Neural crest cell (in vitro differentiated cells): Measurements from ENCODE around the gene DNASE1. TPM values are rescaled to one million over a fixed set of nuclear protein-coding genes. Genes with fewer than 3 reads are reported as not detected.
"Not testable (repeated sequence)": the region's sequence is repeated elsewhere in the genome, so short reads cannot be mapped to it uniquely, and the experiment has no call there.

Source experiments
- DNase-seq: peaks from one replicate; pipeline ENCODE4 v3.0.0; 2021; ENCODE audit warnings: low read depth, mixed read lengths, low spot score
- H3K27ac Mint-ChIP-seq: one replicate; pipeline ENCODE4 v1.8.0; 2021; ENCODE audit warnings: mild to moderate bottlenecking, mixed read lengths; ENCODE audit not compliant: unreplicated experiment
- H3K27me3 Mint-ChIP-seq: 2 replicates; pipeline ENCODE4 v1.8.0; 2021; ENCODE audit warnings: low read depth, mild to moderate bottlenecking, mixed read lengths
- H3K36me3 Mint-ChIP-seq: 2 replicates; pipeline ENCODE4 v1.8.0; 2021; ENCODE audit warnings: low read depth, mild to moderate bottlenecking, mixed read lengths
- H3K4me1 Mint-ChIP-seq: 2 replicates; pipeline ENCODE4 v1.8.0; 2021; ENCODE audit warnings: mixed read lengths
- H3K4me3 Mint-ChIP-seq: one replicate; pipeline ENCODE4 v1.8.0; 2021; ENCODE audit warnings: mild to moderate bottlenecking, mixed read lengths
- H3K9me3 Mint-ChIP-seq: 2 replicates; pipeline ENCODE4 v1.8.0; 2021; ENCODE audit warnings: mixed read lengths
- CTCF ChIP-seq: fragments of 200-600 bp; sonication (generic); conservative IDR thresholded peaks from 2 replicates; pipeline ENCODE4 v1.5.0; 2021; ENCODE audit warnings: antibody characterized with exemption, mild to moderate bottlenecking
- long read RNA-seq: library from polyadenylated mRNA; unstranded; transcript quantifications from one replicate; pipeline ENCODE4 v2.0.0, GENCODE V29; 2020
- total RNA-seq: library from RNA; stranded (reverse); gene quantifications from 2 replicates; pipeline ENCODE4 v1.2.1, GENCODE V29; 2021

The DNASE1 gene, protein sequence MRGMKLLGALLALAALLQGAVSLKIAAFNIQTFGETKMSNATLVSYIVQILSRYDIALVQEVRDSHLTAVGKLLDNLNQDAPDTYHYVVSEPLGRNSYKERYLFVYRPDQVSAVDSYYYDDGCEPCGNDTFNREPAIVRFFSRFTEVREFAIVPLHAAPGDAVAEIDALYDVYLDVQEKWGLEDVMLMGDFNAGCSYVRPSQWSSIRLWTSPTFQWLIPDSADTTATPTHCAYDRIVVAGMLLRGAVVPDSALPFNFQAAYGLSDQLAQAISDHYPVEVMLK
- total RNA-seq, result 23.6 and 26.0 TPM in 2 replicates
- long read RNA-seq, partial matches to known transcripts, result 4 of 18 reads
- long read RNA-seq, other reads (novel, unspliced or antisense), result 14 of 18 reads

DNA sequence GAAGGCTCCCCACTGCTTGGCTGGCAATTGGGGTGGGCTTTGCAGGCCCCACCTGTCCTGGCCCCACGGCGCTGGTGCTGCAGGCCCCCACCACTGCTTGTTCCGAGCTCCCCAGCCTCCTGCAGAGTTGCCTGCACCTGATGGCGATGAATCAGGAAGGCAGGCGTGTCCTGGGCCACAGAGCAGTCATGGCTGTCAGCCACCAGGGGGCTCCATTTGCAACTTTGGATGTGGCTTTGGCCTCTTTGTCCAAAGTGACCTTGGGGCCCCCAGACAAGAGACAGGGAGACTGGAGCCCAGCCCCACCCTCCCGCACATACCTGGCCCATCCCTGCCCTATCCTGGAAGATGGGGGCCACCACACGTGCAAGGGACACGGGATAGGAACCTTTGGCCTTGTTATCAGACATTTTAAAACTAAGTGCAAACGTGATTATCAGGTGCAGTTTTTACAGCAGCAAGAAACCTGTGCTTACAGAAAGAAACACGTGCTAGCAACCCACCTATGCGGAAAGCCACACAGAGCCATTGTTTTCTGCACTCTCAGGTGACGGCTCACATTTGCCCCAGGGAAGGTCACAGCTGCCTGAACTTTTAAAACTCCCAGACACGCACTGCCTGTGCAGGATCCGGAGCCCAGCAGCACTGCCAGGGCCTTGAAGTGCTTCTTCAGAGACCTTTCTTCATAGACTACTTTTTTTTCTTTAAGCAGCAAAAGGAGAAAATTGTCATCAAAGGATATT lies at the start of gene DNASE1:
Gene DNASE1 (plus strand): TSS at position 443 of the 743 bp plus-strand sequence. CDS start 683 bp downstream, outside the sequence.
- Mint-ChIP-seq H3K36me3 (peaks cover 5% of the 10 kb centered on the region), H3K4me1 (peaks cover 9% of the 10 kb centered on the region), H3K4me3 (peak within 1 kb of the TSS; percentile 19), H3K27me3 (no peaks in the 10 kb centered on the region), H3K9me3 (no peaks in the 10 kb centered on the region), H3K27ac (no peak within 1 kb of the TSS)
- peak; percentile 64 for DNase-seq
- TF ChIP-seq CTCF, result peak; percentile 79

GRCh38 chr16:3606441-3606840 lies 48.0 kb upstream of the DNASE1 start:
- Mint-ChIP-seq H3K4me1 (peaks cover 12% of the 10 kb centered on the region), H3K9me3 (no peaks in the 10 kb centered on the region), H3K27me3 (no peaks in the 10 kb centered on the region), H3K27ac (no peak overlapping the region), H3K4me3 (peak overlapping the region; percentile 20), H3K36me3 (peaks cover 22% of the 10 kb centered on the region)
- no peak for TF ChIP-seq CTCF
- DNase-seq, result no peak

DNA sequence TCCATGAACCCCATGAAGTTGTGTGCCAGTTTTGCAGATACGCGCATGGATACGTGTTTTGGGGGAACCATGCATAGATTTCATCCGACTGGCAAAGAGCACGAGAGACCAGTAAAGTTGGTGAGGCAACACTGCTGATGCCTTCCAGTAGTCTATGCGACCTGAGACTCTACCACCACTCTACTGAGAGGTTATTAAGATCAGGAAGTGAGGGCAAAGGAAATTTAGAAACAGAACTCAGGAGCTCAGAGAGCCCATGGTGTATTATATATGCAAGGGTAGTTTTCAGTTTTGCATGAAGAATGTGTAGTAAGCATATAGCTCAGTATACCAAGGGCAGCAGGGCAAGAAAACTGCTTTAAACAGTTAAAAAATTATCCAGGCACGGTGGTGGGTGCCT lies 47.3 kb upstream of the DNASE1 start:
- TF ChIP-seq CTCF, result no peak
- H3K36me3 Mint-ChIP-seq, result peaks cover 15% of the 10 kb centered on the region
- H3K9me3 Mint-ChIP-seq, result no peaks in the 10 kb centered on the region
- no peak for DNase-seq
- no peaks in the 10 kb centered on the region for H3K27me3 Mint-ChIP-seq
- H3K4me3 Mint-ChIP-seq, result peak overlapping the region; percentile 49
- H3K4me1 Mint-ChIP-seq, result peaks cover 19% of the 10 kb centered on the region
- peak overlapping the region; percentile 71 for H3K27ac Mint-ChIP-seq

DNA sequence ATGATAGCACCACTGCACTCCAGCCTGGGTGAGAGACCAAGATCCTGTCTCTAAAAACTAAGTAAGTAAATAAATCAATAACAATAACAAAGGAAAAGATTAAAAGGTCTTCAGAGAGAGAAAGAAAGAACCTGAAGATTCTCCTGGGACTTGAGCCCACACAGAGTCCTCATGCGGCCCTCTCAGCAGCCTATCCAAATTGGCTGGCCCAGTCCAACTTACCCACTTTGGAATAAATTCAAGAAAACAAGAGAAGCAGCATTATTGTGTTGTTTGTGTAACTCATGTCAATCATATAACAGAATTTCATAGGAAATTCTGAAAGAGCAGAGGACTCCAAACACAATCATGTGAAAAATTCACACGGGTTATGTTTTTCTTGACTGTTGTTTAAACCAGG lies 46.9 kb upstream of the DNASE1 start:
- no peaks in the 10 kb centered on the region for H3K9me3 Mint-ChIP-seq
- H3K36me3 Mint-ChIP-seq, result peaks cover 12% of the 10 kb centered on the region
- TF ChIP-seq CTCF, result no peak
- no peaks in the 10 kb centered on the region for H3K27me3 Mint-ChIP-seq
- H3K4me1 Mint-ChIP-seq, result peaks cover 21% of the 10 kb centered on the region
- H3K4me3 Mint-ChIP-seq, result peak overlapping the region; percentile 49
- no peak for DNase-seq
- H3K27ac Mint-ChIP-seq, result peak overlapping the region; percentile 71

- Mint-ChIP-seq H3K27ac (no peak overlapping the region), H3K4me3 (no peak overlapping the region), H3K9me3 (no peaks in the 10 kb centered on the region), H3K27me3 (no peaks in the 10 kb centered on the region), H3K4me1 (peaks cover 25% of the 10 kb centered on the region), H3K36me3 (peaks cover 11% of the 10 kb centered on the region)
- TF ChIP-seq CTCF, result no peak
- DNase-seq, result no peak
Observed at GRCh38 chr16:3608069-3608468, 46.4 kb upstream of the DNASE1 start.

GRCh38 chr16:3608976-3609375 lies 45.5 kb upstream of the DNASE1 start:
- not testable (repeated sequence) for DNase-seq, H3K27me3 Mint-ChIP-seq, H3K27ac Mint-ChIP-seq, H3K9me3 Mint-ChIP-seq, H3K36me3 Mint-ChIP-seq
- Mint-ChIP-seq H3K4me1 (peaks cover 31% of the 10 kb centered on the region), H3K4me3 (peak overlapping the region; percentile 66)
